GM19023 (cell line): ENCODE data around the gene TREX2.

Experiments
- ATAC-seq: cut with Tn5 transposase; IDR thresholded peaks from one replicate; pipeline ENCODE4 v1.9.1; 2021; ENCODE audit warnings: mild to moderate bottlenecking, moderate library complexity; ENCODE audit not compliant: unreplicated experiment

Gene TREX2

GRCh38 chrX:153476666-153477363, 31.0 kb upstream of the TREX2 start:
- no peak for ATAC-seq

- no peak for ATAC-seq
Observed at GRCh38 chrX:153475751-153476281, 30.0 kb upstream of the TREX2 start.

- ATAC-seq, result no peak
Observed at GRCh38 chrX:153475271-153475670, 29.4 kb upstream of the TREX2 start.

- no peak for ATAC-seq
Observed at GRCh38 chrX:153474718-153475117, 28.9 kb upstream of the TREX2 start.

- ATAC-seq, result no peak
Observed at GRCh38 chrX:153474266-153474665, 28.4 kb upstream of the TREX2 start.

GRCh38 chrX:153473126-153473525, 27.3 kb upstream of the TREX2 start:
- no peak for ATAC-seq

- ATAC-seq, result no peak
Observed at GRCh38 chrX:153471663-153472280, 25.9 kb upstream of the TREX2 start.

- peak; percentile 83 for ATAC-seq
Observed at GRCh38 chrX:153470411-153471363, 24.8 kb upstream of the TREX2 start, which contains the start of gene HAUS7. HAUS7 (minus strand) TSS chrX:153470576; CDS start chrX:153470557, 19 bp downstream.

- ATAC-seq, result peak; percentile 44
Observed at GRCh38 chrX:153469811-153470410, 24.1 kb upstream of the TREX2 start.

GRCh38 chrX:153468008-153468580, 22.2 kb upstream of the TREX2 start:
- ATAC-seq, result no peak

- ATAC-seq, result no peak
Observed at GRCh38 chrX:153465691-153466380, 20.0 kb upstream of the TREX2 start.

- ATAC-seq, result no peak
Observed at GRCh38 chrX:153464116-153464515, 18.3 kb upstream of the TREX2 start.

GRCh38 chrX:153463556-153463955, 17.7 kb upstream of the TREX2 start:
- ATAC-seq, result no peak

GRCh38 chrX:153463031-153463430, 17.2 kb upstream of the TREX2 start:
- no peak for ATAC-seq

- no peak for ATAC-seq
Observed at GRCh38 chrX:153462291-153462690, 16.4 kb upstream of the TREX2 start.

GRCh38 chrX:153460826-153461225, 15.0 kb upstream of the TREX2 start:
- no peak for ATAC-seq

- no peak for ATAC-seq
Observed at GRCh38 chrX:153459986-153460385, 14.1 kb upstream of the TREX2 start.

GRCh38 chrX:153458476-153458875, 12.6 kb upstream of the TREX2 start:
- ATAC-seq, result no peak

GRCh38 chrX:153457827-153458466, 12.1 kb upstream of the TREX2 start:
- no peak for ATAC-seq
